IMR-90 (cell line): ENCODE measurements around the gene PRKCE. TPM values are rescaled to one million over a fixed set of nuclear protein-coding genes. Genes with fewer than 3 reads are reported as not detected.

Experiments
- ATAC-seq: fragments of 200-7000 bp; cut with Tn5 transposase; 2 replicates; pipeline ENCODE4 v1.9.1; 2020; ENCODE audit warnings: low read depth, mild to moderate bottlenecking, moderate library complexity
- BruUV-seq: library from RNA; stranded (reverse); fragments of 400-500 nt; replicated peaks from 2 replicates; lab custom pipeline; 2021; lab: Mats Ljungman, UMichigan
- CTCF ChIA-PET: fragments of 300-600 bp; formaldehyde crosslinking; extraction: SDS; loops from one replicate; lab custom pipeline; 2021; ENCODE audit warnings: antibody characterized with exemption; lab: Yijun Ruan, JAX
- POLR2A ChIA-PET: fragments of 300-600 bp; sonication (Branson Sonifier 250); formaldehyde crosslinking; loops from one replicate; lab custom pipeline; 2022; ENCODE audit warnings: antibody characterized with exemption; ENCODE audit not compliant: unreplicated experiment; lab: Charles Lee
- DNase-seq: peaks from one replicate; pipeline ENCODE4 v3.0.0; 2013
- H2AFZ ChIP-seq: replicated peaks from 2 replicates; pipeline ENCODE3; 2013; ENCODE audit warnings: low read length, mild to moderate bottlenecking; ENCODE audit not compliant: poor library complexity
- H2AK5ac ChIP-seq: 2 replicates; pipeline ENCODE4 v1.6.1; 2013; ENCODE audit warnings: low read depth, low read length, inconsistent platforms
- H2AK9ac ChIP-seq: replicated peaks from 2 replicates; pipeline ENCODE3; 2013; ENCODE audit warnings: mild to moderate bottlenecking, low read depth, low read length, moderate library complexity; ENCODE audit not compliant: poor library complexity
- H2BK120ac ChIP-seq: 2 replicates; pipeline ENCODE4 v1.6.1; 2013; ENCODE audit warnings: low read depth, low read length, inconsistent platforms
- H2BK15ac ChIP-seq: 3 replicates; pipeline ENCODE4 v1.6.1; 2013; ENCODE audit warnings: low read depth, low read length, inconsistent platforms
- H2BK20ac ChIP-seq: 2 replicates; pipeline ENCODE4 v1.6.1; 2013; ENCODE audit warnings: low read depth, mild to moderate bottlenecking, inconsistent platforms, low read length, moderate library complexity
- H2BK5ac ChIP-seq: 2 replicates; pipeline ENCODE4 v1.6.1; 2013; ENCODE audit warnings: mild to moderate bottlenecking, low read depth, low read length, inconsistent platforms; ENCODE audit not compliant: poor library complexity, severe bottlenecking
- H3K14ac ChIP-seq: replicated peaks from 2 replicates; pipeline ENCODE4 v1.6.1; 2013; ENCODE audit warnings: low read depth, low read length, inconsistent platforms
- H3K18ac ChIP-seq: 2 replicates; pipeline ENCODE4 v1.6.1; 2013; ENCODE audit warnings: low read depth, low read length, control low read depth
- H3K23ac ChIP-seq: 2 replicates; pipeline ENCODE4 v1.6.1; 2013; ENCODE audit warnings: low read depth, low read length, inconsistent platforms
- H3K27ac ChIP-seq: 2 replicates; pipeline ENCODE4 v1.5.1; 2013; ENCODE audit warnings: mild to moderate bottlenecking, control low read depth, low read length; ENCODE audit not compliant: insufficient read depth
- H3K27me3 ChIP-seq: 2 replicates; pipeline ENCODE4 v1.6.1; 2013; ENCODE audit warnings: low read length; ENCODE audit not compliant: control insufficient read depth, insufficient read depth
- H3K36me3 ChIP-seq: 2 replicates; pipeline ENCODE4 v1.6.1; 2013; ENCODE audit warnings: low read length, mixed read lengths; ENCODE audit not compliant: control insufficient read depth, insufficient read depth
- H3K4ac ChIP-seq: 2 replicates; pipeline ENCODE4 v1.6.1; 2013; ENCODE audit warnings: low read depth, low read length, inconsistent platforms
- H3K4me1 ChIP-seq: 2 replicates; pipeline ENCODE4 v1.6.1; 2013; ENCODE audit warnings: low read length, mixed read lengths; ENCODE audit not compliant: control insufficient read depth, insufficient read depth
- H3K4me2 ChIP-seq: 2 replicates; pipeline ENCODE4 v1.6.1; 2013; ENCODE audit warnings: low read depth, mild to moderate bottlenecking, control low read depth, low read length, moderate library complexity
- H3K4me3 ChIP-seq: 2 replicates; pipeline ENCODE4 v1.5.1; 2013; ENCODE audit warnings: low read depth, mild to moderate bottlenecking, control low read depth, low read length, moderate library complexity; ENCODE audit not compliant: insufficient read depth
- H3K56ac ChIP-seq: 2 replicates; pipeline ENCODE4 v1.6.1; 2013; ENCODE audit warnings: low read length, inconsistent platforms; ENCODE audit not compliant: insufficient read depth; ENCODE audit errors: extremely low read depth
- H3K79me1 ChIP-seq, 2 experiments: 2 replicates each; pipeline ENCODE4 v1.6.1; 2013; ENCODE audit warnings: low read length in 2 of 2, inconsistent platforms in 1 of 2, low read depth in 1 of 2
- H3K9ac ChIP-seq: 2 replicates; pipeline ENCODE4 v1.6.1; 2013; ENCODE audit warnings: low read depth, low read length, control low read depth
- H3K9me1 ChIP-seq: 2 replicates; pipeline ENCODE4 v1.6.1; 2013; ENCODE audit warnings: low read length, inconsistent platforms; ENCODE audit not compliant: insufficient read depth
- H3K9me3 ChIP-seq: 2 replicates; pipeline ENCODE4 v1.6.1; 2013; ENCODE audit warnings: low read length; ENCODE audit not compliant: control insufficient read depth, insufficient read depth
- H4K20me1 ChIP-seq: 2 replicates; pipeline ENCODE4 v1.6.1; 2013; ENCODE audit warnings: low read length, inconsistent platforms; ENCODE audit not compliant: insufficient read depth
- H4K5ac ChIP-seq: 2 replicates; pipeline ENCODE4 v1.6.1; 2013; ENCODE audit warnings: mild to moderate bottlenecking, low read depth, low read length, control low read depth
- H4K8ac ChIP-seq, 2 experiments: 2 replicates each; pipeline ENCODE4 v1.6.1; 2013; ENCODE audit warnings: low read depth in 2 of 2, low read length in 2 of 2, control low read depth in 1 of 2, inconsistent platforms in 1 of 2
- H4K91ac ChIP-seq: 2 replicates; pipeline ENCODE4 v1.6.1; 2013; ENCODE audit warnings: low read depth, low read length, inconsistent platforms; ENCODE audit not compliant: insufficient read depth
- CEBPB ChIP-seq: IDR thresholded peaks from 2 replicates; pipeline ENCODE4 v1.6.1; 2012; ENCODE audit warnings: low read depth, low read length, improper control_type of control experiment
- CHD1 ChIP-seq: IDR thresholded peaks from 2 replicates; pipeline ENCODE4 v1.6.1; 2012; ENCODE audit warnings: low read depth, low read length, improper control_type of control experiment
- FOS ChIP-seq: fragments of 150-350 bp; IDR thresholded peaks from 2 replicates; pipeline ENCODE4 v1.6.1; 2016; ENCODE audit warnings: low read depth, low read length
- MAZ ChIP-seq: IDR thresholded peaks from 2 replicates; pipeline ENCODE4 v1.6.1; 2012; ENCODE audit warnings: low read depth, mild to moderate bottlenecking, low read length, improper control_type of control experiment, moderate library complexity, borderline replicate concordance
- RFX5 ChIP-seq: IDR thresholded peaks from 2 replicates; pipeline ENCODE4 v1.8.0; 2012; ENCODE audit warnings: low read depth, mild to moderate bottlenecking, low read length, moderate library complexity
- SMC3 ChIP-seq: fragments of 150-350 bp; IDR thresholded peaks from 2 replicates; pipeline ENCODE4 v1.6.1; 2016; ENCODE audit warnings: low read depth, mild to moderate bottlenecking, antibody characterized with exemption, low read length, moderate library complexity
- WGBS, 2 experiments: methylation state at CpG; one replicate each; pipeline versions ENCODE4 v1.1.5 to v1.1.7; 2013; ENCODE audit warnings: missing lambda C conversion rate in 2 of 2; ENCODE audit not compliant: insufficient read length in 1 of 2; ENCODE audit errors: extremely low coverage in 2 of 2; 5-methylcytosine and 5-hydroxymethylcytosine counted together
- dilution Hi-C: fragments of 300-500 bp; cut with HindIII; formaldehyde crosslinking; loops from one replicate; pipeline ENCODE4 v1.14.3; 2018; ENCODE audit warnings: low sequenced_read_pairs; ENCODE audit not compliant: unreplicated experiment
- in situ Hi-C: fragments of 300-500 bp; cut with MboI; formaldehyde crosslinking; loops from 3 replicates; pipeline ENCODE4 v1.14.3; 2019; ENCODE audit warnings: low sequenced_read_pairs, inconsistent platforms, mixed read lengths
- intact Hi-C: fragments of 100-400 bp; cut with micrococcal nuclease; formaldehyde crosslinking; loops from 2 replicates; pipeline ENCODE4 v1.10.0; 2022
- polyA plus RNA-seq, 3 experiments: library from polyadenylated mRNA; depleted of rRNA; stranded (reverse); fragments of >200 nt; gene quantifications; 2 replicates each; pipeline ENCODE4 v1.2.3, GENCODE V29; 2012; ENCODE audit warnings: low replicate concordance in 1 of 3
- total RNA-seq: library from RNA; depleted of rRNA; stranded (reverse); fragments of >200 nt; gene quantifications from 2 replicates; pipeline ENCODE4 v1.2.3, GENCODE V29; 2012
- TF ChIP-seq, protein P1 (sequence below): fragments of 150-350 bp; IDR thresholded peaks from 2 replicates; pipeline ENCODE4 v1.6.1; 2017; ENCODE audit warnings: mild to moderate bottlenecking, antibody characterized with exemption, low read length, low read depth

Gene PRKCE
- total and polyA plus RNA-seq, 2 of the 4 experiments (the other 2 are of a cell fraction), result 8.1 to 32.4 TPM

DNA sequence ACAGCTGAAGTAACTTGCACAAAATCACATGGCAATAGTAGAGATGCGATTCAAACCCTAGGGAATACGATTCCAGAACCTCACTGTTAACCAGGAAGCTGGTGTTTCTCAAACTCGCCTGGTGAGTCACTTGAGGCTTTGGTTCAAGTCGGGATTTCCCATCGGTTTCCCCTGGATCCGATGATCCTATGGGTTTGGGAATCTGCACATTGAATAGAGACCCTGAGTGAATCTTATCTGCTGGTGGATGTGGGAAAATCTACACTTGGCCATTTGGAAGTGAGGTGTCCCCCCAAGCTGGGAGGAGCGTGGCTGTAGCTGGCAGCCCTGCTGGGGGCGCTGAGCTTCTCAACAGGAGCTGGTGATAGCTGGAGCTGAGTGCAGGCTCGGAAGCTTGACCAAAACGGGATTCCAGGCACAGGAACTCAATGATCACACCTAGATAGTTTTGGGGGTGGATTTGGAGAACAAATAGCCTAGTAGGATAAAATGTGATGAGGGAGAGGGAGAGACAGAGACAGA is 135.4 kb downstream of the PRKCE start:
- ChIA-PET CTCF (no interaction called here), POLR2A (no interaction called here)
- Histone ChIP-seq H2AK9ac (no peak overlapping the region), H2BK5ac (no peak overlapping the region), H4K8ac (no peak overlapping the region), H2AK5ac (no peak overlapping the region), H3K36me3 (no peaks in the 10 kb centered on the region), H2BK20ac (no peak overlapping the region), H3K4me1 (no peaks in the 10 kb centered on the region), H3K56ac (no peak overlapping the region), H2BK15ac (no peak overlapping the region), H4K5ac (no peak overlapping the region), H2AFZ (no peak overlapping the region), H3K9me1 (peaks cover 2% of the 10 kb centered on the region; the same call in 1 of the 2 replicates), H3K27ac (no peak overlapping the region), H3K18ac (no peak overlapping the region), H3K9ac (no peak overlapping the region), H4K20me1 (0 out of 2 replicates have a peak, but pooled peaks cover 4% of the 10 kb centered on the region), H3K4me2 (no peak overlapping the region), H3K79me1 (peaks cover 5 to 9% of the 10 kb centered on the region in 2 experiments; a peak in 3 of 4 replicates), H2BK120ac (no peak overlapping the region), H3K4ac (no peak overlapping the region), H3K4me3 (no peak overlapping the region), H3K9me3 (no peaks in the 10 kb centered on the region), H3K27me3 (no peaks in the 10 kb centered on the region), H3K23ac (no peak overlapping the region), H3K14ac (no peak overlapping the region), H4K91ac (no peak overlapping the region)
- DNase-seq, result peak; percentile 10
- WGBS, 2 experiments, result 82% methylated on average over 7 of the region's 10 CpGs; no CpG with 5 or more reads in 1 of the 2 experiments
- in situ Hi-C loops (no loop called here), intact Hi-C loops (no loop called here), dilution Hi-C loops (no loop called here)
- ATAC-seq, result no peak
- BruUV-seq, result no TSS peak
- TF ChIP-seq, protein P1, sequence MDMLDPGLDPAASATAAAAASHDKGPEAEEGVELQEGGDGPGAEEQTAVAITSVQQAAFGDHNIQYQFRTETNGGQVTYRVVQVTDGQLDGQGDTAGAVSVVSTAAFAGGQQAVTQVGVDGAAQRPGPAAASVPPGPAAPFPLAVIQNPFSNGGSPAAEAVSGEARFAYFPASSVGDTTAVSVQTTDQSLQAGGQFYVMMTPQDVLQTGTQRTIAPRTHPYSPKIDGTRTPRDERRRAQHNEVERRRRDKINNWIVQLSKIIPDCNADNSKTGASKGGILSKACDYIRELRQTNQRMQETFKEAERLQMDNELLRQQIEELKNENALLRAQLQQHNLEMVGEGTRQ, result no peak
- TF ChIP-seq CEBPB, result no peak
- no peak for TF ChIP-seq CHD1
- TF ChIP-seq FOS, result no peak
- TF ChIP-seq MAZ, result no peak
- TF ChIP-seq RFX5, result no peak
- TF ChIP-seq SMC3, result no peak
